ENCODE results near the gene LEMD1. TPM values are rescaled to one million over a fixed set of nuclear protein-coding genes. Genes with fewer than 3 reads are reported as not detected.

Gene LEMD1
- total RNA-seq, 1 experiment from 2014 or later, result 16.7 TPM

GRCh38 chr1:205444931-205445645 is 23.2 kb upstream of the LEMD1 start:
- TF ChIP-seq EZH2 (IDR thresholded peaks at IDR 0.05; ENCODE audit: low read depth) (no peak), CTCF (conservative IDR thresholded peaks at IDR 0.05) (no peak)
- H3K4me2 ChIP-seq, result no peak overlapping the region
- intact Hi-C loops (cut with micrococcal nuclease; ENCODE audit: unreplicated experiment), result loop anchor here (5.0 kb wide), 1 partner anchor 48 kb away; no protein-coding TSS in a partner anchor
- H3K27me3 ChIP-seq (ENCODE audit: insufficient read depth, low read depth), result no peaks in the 10 kb centered on the region
- no TSS peak for BruUV-seq (replicated peaks)
- no peak overlapping the region for H2AFZ ChIP-seq
- no peaks in the 10 kb centered on the region for H3K36me3 ChIP-seq (ENCODE audit: low read depth)
- H3K9me3 ChIP-seq (ENCODE audit: insufficient read depth, low read depth), result no peaks in the 10 kb centered on the region
- no peak for DNase-seq
- H3K4me3 ChIP-seq, result no peak overlapping the region
- H4K20me1 ChIP-seq (ENCODE audit: insufficient read depth), result peaks cover 12% of the 10 kb centered on the region
- peaks cover 49% of the 10 kb centered on the region for H3F3A ChIP-seq (ENCODE audit: insufficient read depth, low read depth)
- ChIA-PET POLR2A (ENCODE audit: unreplicated experiment) (no interaction called here), CTCF (interaction anchor here (0.6 kb wide), 1 partner anchor 208 kb away, joined by 6 read pairs; no protein-coding TSS in a partner anchor)
- H3K79me2 ChIP-seq (ENCODE audit: low read depth), result peaks cover 50% of the 10 kb centered on the region
- H3K27ac ChIP-seq, result no peak overlapping the region
- H3K9me2 ChIP-seq (ENCODE audit: insufficient read depth), result no peaks in the 10 kb centered on the region
- peaks cover 69% of the 10 kb centered on the region for H3K4me1 ChIP-seq (replicated peaks; ENCODE audit: insufficient read depth)

GRCh38 chr1:205444300-205444930 is 22.6 kb upstream of the LEMD1 start:
- Histone ChIP-seq H3K4me2 (no peak overlapping the region), H2AFZ (no peak overlapping the region), H3K27ac (no peak overlapping the region), H3K79me2 (ENCODE audit: low read depth) (peaks cover 47% of the 10 kb centered on the region), H3K9me3 (ENCODE audit: insufficient read depth, low read depth) (no peaks in the 10 kb centered on the region), H4K20me1 (ENCODE audit: insufficient read depth) (peaks cover 12% of the 10 kb centered on the region), H3K4me1 (replicated peaks; ENCODE audit: insufficient read depth) (peaks cover 71% of the 10 kb centered on the region), H3K36me3 (ENCODE audit: low read depth) (no peaks in the 10 kb centered on the region), H3K4me3 (no peak overlapping the region), H3F3A (ENCODE audit: insufficient read depth, low read depth) (peaks cover 49% of the 10 kb centered on the region), H3K27me3 (ENCODE audit: insufficient read depth, low read depth) (no peaks in the 10 kb centered on the region), H3K9me2 (ENCODE audit: insufficient read depth) (no peaks in the 10 kb centered on the region)
- intact Hi-C loops (cut with micrococcal nuclease; ENCODE audit: unreplicated experiment), result loop anchor here (5.0 kb wide), 1 partner anchor 47 kb away; no protein-coding TSS in a partner anchor
- ChIA-PET CTCF (no interaction called here), POLR2A (ENCODE audit: unreplicated experiment) (interaction anchor here (0.6 kb wide), 1 partner anchor 189 kb away, joined by 5 read pairs; no protein-coding TSS in a partner anchor)
- no peak for TF ChIP-seq CTCF (conservative IDR thresholded peaks at IDR 0.05)
- no peak for TF ChIP-seq EZH2 (IDR thresholded peaks at IDR 0.05; ENCODE audit: low read depth)
- BruUV-seq (replicated peaks), result no TSS peak
- DNase-seq, result no peak

GRCh38 chr1:205443585-205444299 is 21.9 kb upstream of the LEMD1 start:
- ChIA-PET CTCF (no interaction called here), POLR2A (ENCODE audit: unreplicated experiment) (interaction anchor here (0.6 kb wide), 1 partner anchor 188 kb away, joined by 5 read pairs; no protein-coding TSS in a partner anchor)
- H3K36me3 ChIP-seq (ENCODE audit: low read depth), result no peaks in the 10 kb centered on the region
- H3K4me1 ChIP-seq (replicated peaks; ENCODE audit: insufficient read depth), result peaks cover 68% of the 10 kb centered on the region
- 0 out of 2 replicates have a peak overlapping the region, but pooled peaks have one; percentile 66 for H3K4me2 ChIP-seq
- no peak for TF ChIP-seq EZH2 (IDR thresholded peaks at IDR 0.05; ENCODE audit: low read depth)
- no peak for TF ChIP-seq CTCF (conservative IDR thresholded peaks at IDR 0.05)
- BruUV-seq (replicated peaks), result no TSS peak
- H3K27me3 ChIP-seq (ENCODE audit: insufficient read depth, low read depth), result no peaks in the 10 kb centered on the region
- peak overlapping the region; percentile 85; the same call in 1 of the 2 replicates for H3K27ac ChIP-seq
- intact Hi-C loops (cut with micrococcal nuclease; ENCODE audit: unreplicated experiment), result loop anchor here (5.0 kb wide), 1 partner anchor 46 kb away; no protein-coding TSS in a partner anchor
- peaks cover 49% of the 10 kb centered on the region for H3F3A ChIP-seq (ENCODE audit: insufficient read depth, low read depth)
- H3K9me3 ChIP-seq (ENCODE audit: insufficient read depth, low read depth), result no peaks in the 10 kb centered on the region
- no peaks in the 10 kb centered on the region for H3K9me2 ChIP-seq (ENCODE audit: insufficient read depth)
- H3K4me3 ChIP-seq, result no peak overlapping the region
- peaks cover 40% of the 10 kb centered on the region for H3K79me2 ChIP-seq (ENCODE audit: low read depth)
- no peak overlapping the region for H2AFZ ChIP-seq
- peaks cover 12% of the 10 kb centered on the region for H4K20me1 ChIP-seq (ENCODE audit: insufficient read depth)
- DNase-seq, result no peak

Data from PC-9 (cell line).